ENCODE measurements around the gene PCNX2. TPM values are rescaled to one million over a fixed set of nuclear protein-coding genes. Genes with fewer than 3 reads are reported as not detected.
A peak's percentile ranks its signal among the peaks of the same experiment; 100 is the strongest.

PCNX2 gene, protein sequence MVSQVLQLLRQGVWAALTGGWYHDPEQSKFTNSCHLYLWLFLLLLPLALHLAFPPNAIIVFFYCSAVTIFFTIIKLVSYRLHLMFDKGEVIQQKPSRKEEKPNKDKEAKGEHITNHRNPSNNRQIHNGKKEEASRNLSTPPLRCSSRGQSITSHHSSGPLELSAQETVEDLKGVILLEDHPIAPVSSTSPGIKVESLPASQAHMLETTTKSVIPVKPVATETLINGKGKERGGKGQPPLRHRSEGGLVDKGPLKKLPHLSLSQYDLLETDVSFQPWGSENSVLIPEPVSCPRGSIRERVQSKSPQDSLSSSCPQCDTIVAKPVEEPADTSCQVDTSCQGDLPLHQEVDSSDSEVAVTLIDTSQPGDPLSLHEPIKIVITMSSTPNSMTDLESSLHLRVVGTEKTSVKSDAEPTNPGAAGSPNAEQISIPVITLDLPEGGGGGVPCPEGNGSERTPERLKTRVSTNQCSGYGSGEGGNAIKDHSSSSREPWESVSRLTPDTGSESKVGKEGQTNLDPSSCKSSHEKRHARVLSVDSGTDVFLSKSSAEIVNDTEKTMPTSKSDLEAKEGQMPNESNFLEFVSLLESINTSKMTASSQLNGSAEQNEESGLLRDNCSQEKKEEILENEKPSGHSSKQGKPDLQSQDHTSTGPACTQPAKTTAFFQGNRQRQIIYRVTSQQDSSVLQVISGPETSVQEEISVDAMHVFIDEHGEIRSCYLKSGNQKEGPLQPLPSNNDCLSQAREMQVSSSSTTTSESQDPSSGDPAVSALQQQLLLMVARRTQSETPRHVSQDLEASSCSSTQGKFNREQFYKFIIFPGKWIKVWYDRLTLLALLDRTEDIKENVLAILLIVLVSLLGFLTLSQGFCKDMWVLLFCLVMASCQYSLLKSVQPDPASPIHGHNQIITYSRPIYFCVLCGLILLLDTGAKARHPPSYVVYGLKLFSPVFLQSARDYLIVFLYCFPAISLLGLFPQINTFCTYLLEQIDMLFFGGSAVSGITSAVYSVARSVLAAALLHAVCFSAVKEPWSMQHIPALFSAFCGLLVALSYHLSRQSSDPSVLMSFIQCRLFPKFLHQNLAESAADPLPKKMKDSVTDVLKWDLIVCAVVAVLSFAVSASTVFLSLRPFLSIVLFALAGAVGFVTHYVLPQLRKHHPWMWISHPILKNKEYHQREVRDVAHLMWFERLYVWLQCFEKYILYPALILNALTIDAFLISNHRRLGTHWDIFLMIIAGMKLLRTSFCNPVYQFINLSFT (N-terminal part only)
- total RNA-seq = 0.20 and 2.8 TPM in 2 replicates

- DNase-seq (ENCODE audit: low read depth in 2 of 2) = peak in 1 of 2 donors; percentile 34
These were observed at the start of gene PCNX2 for GRCh38 chr1:233295237-233295974. Gene PCNX2 (minus strand): TSS chr1:233295725. CDS start chr1:233295478, 247 bp downstream.

GRCh38 chr1:233343262-233343661 lies 47.7 kb upstream of the PCNX2 start:
- no peak for DNase-seq (ENCODE audit: low read depth in 2 of 2)

DNA sequence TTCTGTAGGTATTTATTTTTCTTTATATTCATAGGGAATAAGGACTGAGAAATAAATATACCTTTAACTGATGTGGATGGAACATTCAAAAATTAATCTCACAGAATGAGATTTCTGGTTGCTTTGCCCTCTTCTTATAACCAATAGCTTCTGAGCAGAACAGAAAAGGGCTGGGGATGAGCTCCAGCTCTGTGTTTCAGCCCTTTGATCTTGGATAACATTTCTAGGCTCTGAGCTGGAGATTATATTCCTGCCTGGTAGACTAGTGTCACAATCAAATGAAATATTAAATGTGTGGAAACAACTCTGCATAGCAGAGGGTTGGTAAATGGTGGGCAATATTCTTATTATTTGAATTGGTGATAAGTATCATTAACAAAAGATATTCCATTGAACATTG lies 46.6 kb upstream of the PCNX2 start:
- DNase-seq (ENCODE audit: low read depth in 2 of 2) = no peak

GRCh38 chr1:233340966-233341516 lies 45.5 kb upstream of the PCNX2 start:
- peak in 1 of 2 donors; percentile 38 for DNase-seq (ENCODE audit: low read depth in 2 of 2)

GRCh38 chr1:233340031-233340555 lies 44.6 kb upstream of the PCNX2 start:
- no peak for DNase-seq (ENCODE audit: low read depth in 2 of 2)

GRCh38 chr1:233338102-233338501 lies 42.6 kb upstream of the PCNX2 start:
- DNase-seq (ENCODE audit: low read depth in 2 of 2) = no peak

DNA sequence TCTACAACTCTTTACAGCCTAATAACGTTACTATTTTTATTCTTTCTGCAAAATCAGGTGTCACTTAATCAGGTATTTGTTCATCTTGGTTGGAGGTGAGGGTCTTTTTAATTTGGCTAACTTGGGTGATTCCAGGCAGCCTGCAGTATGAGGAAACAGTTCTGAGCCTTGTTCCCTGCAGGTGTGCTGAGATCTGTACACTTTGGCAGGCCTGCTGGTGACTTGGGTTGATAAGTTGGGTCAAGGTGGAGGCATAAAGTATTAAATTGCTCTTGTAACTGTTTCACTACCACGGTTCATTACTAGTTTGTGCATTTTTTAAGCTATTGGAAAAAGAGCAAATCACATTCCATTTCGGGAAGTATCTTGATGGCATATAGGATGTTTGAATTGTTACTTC lies 42.0 kb upstream of the PCNX2 start:
- DNase-seq (ENCODE audit: low read depth in 2 of 2) = no peak

DNA sequence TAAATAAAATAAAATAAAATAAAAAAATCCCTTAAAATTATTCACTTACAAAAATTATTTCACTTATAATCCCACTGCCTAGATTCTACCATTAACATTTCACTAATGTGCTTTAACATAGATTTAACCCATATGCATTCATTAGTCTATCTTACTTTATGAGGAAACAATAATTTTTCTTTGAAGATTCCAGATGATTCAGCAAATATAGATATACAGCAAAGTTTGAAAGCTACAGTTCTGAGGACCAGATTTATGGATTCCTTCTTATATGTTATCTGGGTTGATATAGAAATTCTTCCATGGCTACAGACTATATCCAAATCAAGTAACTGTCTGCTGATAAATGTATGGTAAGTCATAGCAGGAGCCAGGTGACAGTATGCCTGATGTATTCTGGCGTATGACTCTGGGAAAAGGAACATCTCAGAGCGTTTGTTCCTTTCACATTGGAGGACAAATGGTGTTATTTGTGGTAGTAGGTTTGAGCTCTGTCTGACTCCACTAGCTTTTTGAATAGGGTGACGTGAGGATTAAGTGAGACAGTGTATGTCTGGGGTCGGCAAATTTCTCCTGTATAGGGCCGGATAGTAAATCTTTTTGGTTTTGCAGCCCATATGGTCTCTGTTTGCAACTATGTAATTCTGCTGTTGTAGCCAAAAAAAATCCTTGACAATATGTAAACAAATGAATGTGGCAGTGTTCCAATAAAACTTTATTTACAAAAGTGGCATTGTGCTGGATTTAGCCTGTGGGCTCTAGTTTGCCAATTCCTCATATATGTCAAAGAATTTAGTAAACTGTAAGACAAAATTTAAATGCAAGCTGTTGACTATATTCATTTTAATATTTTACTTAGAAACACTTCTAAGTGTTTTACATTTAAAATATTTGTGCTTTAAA lies 41.3 kb upstream of the PCNX2 start:
- DNase-seq (ENCODE audit: low read depth in 2 of 2) = no peak

DNA sequence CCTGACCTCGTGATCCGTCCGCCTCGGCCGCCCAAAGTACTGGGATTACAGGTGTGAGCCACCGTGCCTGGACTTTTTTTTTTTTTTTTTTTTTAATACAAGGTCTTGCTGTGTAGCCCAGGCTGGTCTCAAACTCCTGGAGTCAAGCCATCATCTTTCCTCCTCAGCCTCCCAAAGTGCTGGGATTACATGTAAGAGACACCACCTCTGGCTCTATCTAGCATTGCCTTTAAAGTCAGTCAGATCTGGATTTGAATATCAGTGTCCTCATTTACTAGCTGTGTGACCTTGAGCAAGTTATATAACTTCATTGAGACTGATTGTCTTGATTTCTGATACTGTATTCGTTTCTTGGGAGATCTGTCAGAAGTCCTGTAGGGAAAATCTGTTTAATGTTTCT lies 38.6 kb upstream of the PCNX2 start:
- DNase-seq (ENCODE audit: low read depth in 2 of 2) = no peak

DNA sequence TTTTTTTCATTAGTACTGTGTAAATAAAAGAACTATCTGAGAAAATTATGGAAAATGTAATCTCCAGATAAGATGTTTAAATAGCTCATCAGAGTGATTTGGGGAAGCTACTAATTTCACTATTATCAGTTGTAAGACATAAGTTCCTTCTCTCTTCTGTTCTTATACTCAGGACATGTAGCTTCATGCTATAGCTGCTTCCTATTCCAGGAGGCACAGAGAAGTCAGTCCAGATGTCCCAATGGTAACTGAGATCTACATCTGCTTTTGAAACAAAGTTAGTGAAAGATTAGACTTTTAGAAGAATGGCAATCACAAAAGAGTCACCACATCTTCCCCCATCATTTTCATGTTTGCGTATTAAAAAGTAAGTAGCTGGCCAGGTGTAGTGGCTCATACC lies 37.6 kb upstream of the PCNX2 start:
- DNase-seq (ENCODE audit: low read depth in 2 of 2) = no peak

DNA sequence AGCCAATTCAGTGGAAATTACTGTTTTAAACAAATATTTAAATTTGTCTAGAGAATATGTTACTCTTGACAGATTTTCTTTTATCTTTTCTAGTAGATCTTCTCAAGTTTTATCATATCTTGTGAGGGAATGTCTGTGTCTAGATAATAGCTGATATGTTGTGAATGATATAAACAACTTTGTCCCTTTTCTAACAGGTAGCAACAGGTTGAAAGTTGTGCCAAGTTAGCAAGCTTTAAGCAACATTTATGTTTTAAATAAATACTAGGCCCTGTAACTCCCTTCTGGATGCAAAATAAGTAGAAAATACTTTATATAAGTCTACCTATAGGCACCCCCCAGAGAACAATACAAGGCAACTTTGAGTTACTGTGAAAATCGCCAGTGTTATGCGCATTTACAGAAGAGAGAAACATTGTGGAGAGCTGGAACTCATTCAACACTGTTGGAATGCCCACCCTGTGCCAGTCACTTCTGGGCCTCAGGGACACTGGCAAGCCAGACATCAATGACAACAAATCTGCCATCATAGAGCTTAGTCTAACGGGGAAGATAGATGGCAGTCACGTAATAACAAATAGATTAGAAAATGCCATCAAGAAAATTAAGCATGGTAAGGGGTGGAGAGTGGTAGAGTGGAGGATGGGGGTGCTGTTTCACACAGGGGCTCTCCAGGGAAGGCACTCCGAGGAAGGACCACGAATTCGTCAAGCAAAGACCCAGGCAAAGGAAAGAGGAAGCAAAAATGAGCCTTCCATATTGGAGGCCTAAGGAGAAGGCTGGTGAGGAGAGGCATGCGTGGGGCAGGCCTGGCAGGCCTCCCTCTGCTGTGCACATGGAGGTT lies 36.4 kb upstream of the PCNX2 start:
- no peak for DNase-seq (ENCODE audit: low read depth in 2 of 2)

- peak; percentile 3 to 20 for DNase-seq (ENCODE audit: low read depth in 2 of 2)
These were observed 32.8 kb upstream of the PCNX2 start for GRCh38 chr1:233328142-233328921.

DNA sequence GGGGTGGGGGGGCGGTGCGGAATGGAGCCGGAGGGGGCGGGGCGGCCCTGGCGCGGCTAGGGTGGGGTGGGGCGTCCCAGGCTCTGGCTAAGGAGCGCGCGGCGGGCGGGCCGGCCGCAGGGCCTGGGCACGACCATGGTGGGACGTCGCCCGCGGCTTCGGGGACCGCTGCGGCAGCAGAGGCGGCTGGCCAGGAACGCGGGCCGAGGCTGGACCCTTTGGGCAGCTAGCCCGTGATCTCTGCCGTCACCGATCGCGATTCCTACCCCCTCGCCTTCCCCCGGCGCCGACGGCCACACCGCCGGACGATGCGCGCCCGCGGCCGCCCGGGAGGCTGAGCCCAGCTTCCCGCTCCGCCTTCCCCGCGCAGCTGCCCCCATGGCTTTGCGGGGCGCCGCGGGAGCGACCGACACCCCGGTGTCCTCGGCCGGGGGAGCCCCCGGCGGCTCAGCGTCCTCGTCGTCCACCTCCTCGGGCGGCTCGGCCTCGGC lies 32.2 kb upstream of the PCNX2 start, which contains the start of gene MAP3K21:
MAP3K21 (plus strand) TSS at position 74 of the 491 bp plus-strand sequence; CDS start at position 379, 305 bp downstream.
- peak; percentile 8 to 30 for DNase-seq (ENCODE audit: low read depth in 2 of 2)

- DNase-seq (ENCODE audit: low read depth in 2 of 2) = peak; percentile 2 to 15
These were observed 31.5 kb upstream of the PCNX2 start for GRCh38 chr1:233326811-233327650.

- DNase-seq (ENCODE audit: low read depth in 2 of 2) = no peak
These were observed 30.8 kb upstream of the PCNX2 start for GRCh38 chr1:233326319-233326718.

DNA sequence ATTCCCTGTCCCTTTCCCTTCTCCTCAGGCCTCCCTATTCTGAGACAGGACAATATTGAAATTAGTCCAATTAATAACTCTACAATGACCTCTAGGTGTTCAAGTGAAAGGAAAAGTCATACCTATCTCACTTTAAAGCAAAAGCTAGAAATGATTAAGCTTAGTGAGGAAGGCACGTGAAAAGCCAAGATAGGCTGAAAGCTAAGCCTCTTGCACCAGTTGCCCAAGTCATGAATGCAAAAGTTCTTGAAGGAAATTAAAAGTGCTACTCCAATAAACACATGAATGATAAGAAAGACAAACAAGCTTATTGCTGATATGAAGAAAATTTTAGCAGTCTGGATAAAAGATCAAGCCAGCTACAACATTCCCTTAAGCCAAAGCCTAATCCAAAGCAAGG lies 28.2 kb upstream of the PCNX2 start:
- DNase-seq (ENCODE audit: low read depth in 2 of 2) = no peak

Measured in lung microvascular endothelial cell (primary cell).